Measurements from ENCODE around the gene CENPM.

Gene CENPM

GRCh38 chr22:41905411-41906202, 41.3 kb downstream of the CENPM start:
- Histone ChIP-seq H3K4me3 (ENCODE audit: low read depth, low read length, poor library complexity, severe bottlenecking) (no peak overlapping the region), H3K9me3 (ENCODE audit: low read length) (no peaks in the 10 kb centered on the region), H4K20me1 (ENCODE audit: insufficient read depth, low read length) (no peaks in the 10 kb centered on the region), H3K4me2 (ENCODE audit: low read length) (no peak overlapping the region), H3F3A (ENCODE audit: insufficient read depth, low read length) (0 out of 2 replicates have a peak, but pooled peaks cover 3% of the 10 kb centered on the region), H3K27me3 (ENCODE audit: insufficient read depth, low read length) (no peaks in the 10 kb centered on the region), H3K9me2 (ENCODE audit: low read depth, low read length) (no peaks in the 10 kb centered on the region), H3K9ac (ENCODE audit: low read length) (no peak overlapping the region), H2AFZ (ENCODE audit: low read length) (no peak overlapping the region), H3K36me3 (ENCODE audit: insufficient read depth, low read length) (peaks cover 73% of the 10 kb centered on the region), H3K79me2 (ENCODE audit: insufficient read depth, low read length) (no peaks in the 10 kb centered on the region), H3K27ac (ENCODE audit: low read depth, low read length, poor library complexity, severe bottlenecking) (no peak overlapping the region), H3K4me1 (ENCODE audit: insufficient read depth, low read length, severe bottlenecking) (peaks cover 18% of the 10 kb centered on the region)
- TF ChIP-seq CTCF (IDR thresholded peaks at IDR 0.05; ENCODE audit: low read length) (no peak), EZH2 (IDR thresholded peaks at IDR 0.05; ENCODE audit: borderline replicate concordance, low read length) (no peak)

- Histone ChIP-seq H3K27me3 (ENCODE audit: insufficient read depth, low read length) (no peaks in the 10 kb centered on the region), H3K4me2 (ENCODE audit: low read length) (no peak overlapping the region), H4K20me1 (ENCODE audit: insufficient read depth, low read length) (no peaks in the 10 kb centered on the region), H3K36me3 (ENCODE audit: insufficient read depth, low read length) (peaks cover 82% of the 10 kb centered on the region), H3K9me3 (ENCODE audit: low read length) (no peaks in the 10 kb centered on the region), H3K79me2 (ENCODE audit: insufficient read depth, low read length) (no peaks in the 10 kb centered on the region), H3K9ac (ENCODE audit: low read length) (no peak overlapping the region), H3K27ac (ENCODE audit: low read depth, low read length, poor library complexity, severe bottlenecking) (no peak overlapping the region), H3F3A (ENCODE audit: insufficient read depth, low read length) (0 out of 2 replicates have a peak, but pooled peaks cover 3% of the 10 kb centered on the region), H3K4me3 (ENCODE audit: low read depth, low read length, poor library complexity, severe bottlenecking) (no peak overlapping the region), H3K4me1 (ENCODE audit: insufficient read depth, low read length, severe bottlenecking) (peaks cover 10% of the 10 kb centered on the region), H3K9me2 (ENCODE audit: low read depth, low read length) (no peaks in the 10 kb centered on the region), H2AFZ (ENCODE audit: low read length) (no peak overlapping the region)
- TF ChIP-seq CTCF (IDR thresholded peaks at IDR 0.05; ENCODE audit: low read length) (no peak), EZH2 (IDR thresholded peaks at IDR 0.05; ENCODE audit: borderline replicate concordance, low read length) (no peak)
Observed at GRCh38 chr22:41904450-41905410, 42.2 kb downstream of the CENPM start.

- no peak overlapping the region for H3K4me3 ChIP-seq (ENCODE audit: low read depth, low read length, poor library complexity, severe bottlenecking)
- H3K27me3 ChIP-seq (ENCODE audit: insufficient read depth, low read length) = no peaks in the 10 kb centered on the region
- H3K9me3 ChIP-seq (ENCODE audit: low read length) = no peaks in the 10 kb centered on the region
- no peaks in the 10 kb centered on the region for H3K79me2 ChIP-seq (ENCODE audit: insufficient read depth, low read length)
- H4K20me1 ChIP-seq (ENCODE audit: insufficient read depth, low read length) = no peaks in the 10 kb centered on the region
- H3K9me2 ChIP-seq (ENCODE audit: low read depth, low read length) = no peaks in the 10 kb centered on the region
- no peak overlapping the region for H3K4me2 ChIP-seq (ENCODE audit: low read length)
- peaks cover 99% of the 10 kb centered on the region for H3K36me3 ChIP-seq (ENCODE audit: insufficient read depth, low read length)
- no peak overlapping the region for H3K27ac ChIP-seq (ENCODE audit: low read depth, low read length, poor library complexity, severe bottlenecking)
- H2AFZ ChIP-seq (ENCODE audit: low read length) = no peak overlapping the region
- TF ChIP-seq CTCF (IDR thresholded peaks at IDR 0.05; ENCODE audit: low read length) = no peak
- no peak for TF ChIP-seq EZH2 (IDR thresholded peaks at IDR 0.05; ENCODE audit: borderline replicate concordance, low read length)
- H3K9ac ChIP-seq (ENCODE audit: low read length) = no peak overlapping the region
- 0 out of 2 replicates have a peak, but pooled peaks cover 3% of the 10 kb centered on the region for H3F3A ChIP-seq (ENCODE audit: insufficient read depth, low read length)
- H3K4me1 ChIP-seq (ENCODE audit: insufficient read depth, low read length, severe bottlenecking) = no peaks in the 10 kb centered on the region
Observed at GRCh38 chr22:41902932-41903421, 44.0 kb downstream of the CENPM start.
